Lower lobe of right lung (tissue), 2 donors: ENCODE data around the gene TEX14. TPM values are rescaled to one million over a fixed set of nuclear protein-coding genes. Genes with fewer than 3 reads are reported as not detected.
A peak's percentile ranks its signal among the peaks of the same experiment; 100 is the strongest.
"Not testable (repeated sequence)": the region's sequence is repeated elsewhere in the genome, so short reads cannot be mapped to it uniquely, and the experiment has no call there.

Source experiments
- ATAC-seq, 2 donors: fragments of 200-7000 bp; cut with Tn5 transposase; one replicate each; pipeline ENCODE4 v1.9.1; 2020 to 2022; ENCODE audit warnings: mild to moderate bottlenecking in 2 of 2, moderate library complexity in 2 of 2
- DNase-seq: peaks from one replicate; pipeline ENCODE4 v3.0.0-alpha.2; 2020
- H3K27ac ChIP-seq: fragments of 200-600 bp; one replicate; pipeline ENCODE4 v1.8.0; 2022
- H3K27me3 ChIP-seq: fragments of 200-600 bp; one replicate; pipeline ENCODE4 v1.8.0; 2022; ENCODE audit warnings: low read depth
- H3K36me3 ChIP-seq: fragments of 200-600 bp; one replicate; pipeline ENCODE4 v1.8.0; 2022; ENCODE audit warnings: mild to moderate bottlenecking
- H3K4me1 ChIP-seq: fragments of 200-600 bp; one replicate; pipeline ENCODE4 v1.8.0; 2022
- H3K4me3 ChIP-seq: fragments of 200-600 bp; one replicate; pipeline ENCODE4 v1.8.0; 2022; ENCODE audit warnings: mild to moderate bottlenecking
- H3K9me3 ChIP-seq: fragments of 200-600 bp; one replicate; pipeline ENCODE4 v1.8.0; 2022
- intact Hi-C: fragments of 100-400 bp; cut with DNase I; formaldehyde crosslinking; loops from one replicate; pipeline ENCODE4 v1.11.0; 2022
- total RNA-seq: library from RNA; stranded (reverse); fragmentation: NEBNext Ultra II Directional; extraction: Animal tissue kit (Norgen Biotek cat#: 25700); gene quantifications from one replicate; pipeline ENCODE4 v1.2.1, GENCODE V29; 2021
- TF ChIP-seq, protein P1 (sequence below): fragments of 200-600 bp; IDR thresholded peaks from one replicate; pipeline ENCODE4 v1.8.0; 2022; ENCODE audit warnings: antibody characterized with exemption, mild to moderate bottlenecking
- donor health status: DM: no; HTN: yes; CAD: no; lungs with severe emphysema.

TEX14 gene
- total RNA-seq, 1 donor from 2014 or later: 6.8 TPM

DNA sequence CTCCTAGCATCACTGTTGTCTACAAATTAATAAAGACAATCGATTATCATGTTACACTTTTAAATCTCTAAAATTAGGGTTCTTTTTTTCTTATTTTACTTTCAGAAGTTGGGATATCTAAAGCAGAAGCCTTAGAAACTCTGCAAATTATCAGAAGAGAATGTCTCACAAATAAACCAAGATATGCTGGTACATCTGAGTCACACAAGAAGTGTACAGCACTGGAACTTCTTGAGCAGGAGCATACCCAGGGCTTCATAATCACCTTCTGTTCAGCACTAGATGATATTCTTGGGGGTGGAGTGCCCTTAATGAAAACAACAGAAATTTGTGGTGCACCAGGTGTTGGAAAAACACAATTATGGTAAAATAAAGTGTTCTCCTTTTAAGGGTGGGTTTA, 3.0 kb upstream of the TEX14 start:
- Histone ChIP-seq H3K4me1 (peaks cover 12% of the 10 kb centered on the region), H3K27me3 (no peaks in the 10 kb centered on the region), H3K9me3 (no peaks in the 10 kb centered on the region), H3K4me3 (no peak overlapping the region), H3K36me3 (peaks cover 5% of the 10 kb centered on the region), H3K27ac (no peak overlapping the region)
- intact Hi-C loops: no loop called here
- no peak for ATAC-seq
- no peak for DNase-seq
- TF ChIP-seq, protein P1, sequence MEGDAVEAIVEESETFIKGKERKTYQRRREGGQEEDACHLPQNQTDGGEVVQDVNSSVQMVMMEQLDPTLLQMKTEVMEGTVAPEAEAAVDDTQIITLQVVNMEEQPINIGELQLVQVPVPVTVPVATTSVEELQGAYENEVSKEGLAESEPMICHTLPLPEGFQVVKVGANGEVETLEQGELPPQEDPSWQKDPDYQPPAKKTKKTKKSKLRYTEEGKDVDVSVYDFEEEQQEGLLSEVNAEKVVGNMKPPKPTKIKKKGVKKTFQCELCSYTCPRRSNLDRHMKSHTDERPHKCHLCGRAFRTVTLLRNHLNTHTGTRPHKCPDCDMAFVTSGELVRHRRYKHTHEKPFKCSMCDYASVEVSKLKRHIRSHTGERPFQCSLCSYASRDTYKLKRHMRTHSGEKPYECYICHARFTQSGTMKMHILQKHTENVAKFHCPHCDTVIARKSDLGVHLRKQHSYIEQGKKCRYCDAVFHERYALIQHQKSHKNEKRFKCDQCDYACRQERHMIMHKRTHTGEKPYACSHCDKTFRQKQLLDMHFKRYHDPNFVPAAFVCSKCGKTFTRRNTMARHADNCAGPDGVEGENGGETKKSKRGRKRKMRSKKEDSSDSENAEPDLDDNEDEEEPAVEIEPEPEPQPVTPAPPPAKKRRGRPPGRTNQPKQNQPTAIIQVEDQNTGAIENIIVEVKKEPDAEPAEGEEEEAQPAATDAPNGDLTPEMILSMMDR: no peak

GRCh38 chr17:58694302-58694701, 2.5 kb upstream of the TEX14 start:
- Histone ChIP-seq H3K4me1 (peaks cover 12% of the 10 kb centered on the region), H3K27ac (no peak overlapping the region), H3K36me3 (peaks cover under 1% of the 10 kb centered on the region), H3K27me3 (no peaks in the 10 kb centered on the region), H3K4me3 (no peak overlapping the region), H3K9me3 (no peaks in the 10 kb centered on the region)
- TF ChIP-seq, protein P1: no peak
- intact Hi-C loops: no loop called here
- ATAC-seq (no peak), DNase-seq (no peak)

DNA sequence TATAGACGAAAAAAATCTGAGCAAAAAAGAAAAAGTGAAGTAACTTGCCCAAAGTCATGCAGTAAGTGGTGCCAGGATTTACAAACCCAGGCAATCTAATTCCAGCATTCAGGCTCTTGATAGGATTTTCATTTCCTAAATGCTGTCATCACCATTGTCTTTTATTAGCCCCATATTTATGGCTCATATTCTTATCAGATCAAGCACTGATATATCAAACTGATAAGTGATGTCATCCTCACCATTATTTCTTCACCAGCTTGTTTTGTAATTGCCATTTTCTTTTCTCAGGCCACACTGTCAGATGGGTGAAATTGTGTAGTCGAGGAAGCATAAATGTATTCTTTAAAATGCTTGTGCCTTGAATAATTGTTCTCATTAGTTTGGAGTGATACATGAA, 1.9 kb upstream of the TEX14 start:
- Histone ChIP-seq H3K9me3 (no peaks in the 10 kb centered on the region), H3K4me1 (peaks cover 12% of the 10 kb centered on the region), H3K36me3 (no peaks in the 10 kb centered on the region), H3K27me3 (no peaks in the 10 kb centered on the region), H3K4me3 (no peak overlapping the region), H3K27ac (no peak overlapping the region)
- TF ChIP-seq, protein P1: no peak
- intact Hi-C loops: no loop called here
- ATAC-seq (no peak), DNase-seq (no peak)

GRCh38 chr17:58693208-58693607, 1.4 kb upstream of the TEX14 start:
- DNase-seq (no peak), ATAC-seq (no peak)
- peaks cover 12% of the 10 kb centered on the region for H3K4me1 ChIP-seq
- H3K27ac ChIP-seq: peak overlapping the region; percentile 80
- intact Hi-C loops: no loop called here
- H3K27me3 ChIP-seq: no peaks in the 10 kb centered on the region
- peak overlapping the region; percentile 72 for H3K4me3 ChIP-seq
- TF ChIP-seq, protein P1: no peak
- H3K9me3 ChIP-seq: no peaks in the 10 kb centered on the region
- H3K36me3 ChIP-seq: no peaks in the 10 kb centered on the region

DNA sequence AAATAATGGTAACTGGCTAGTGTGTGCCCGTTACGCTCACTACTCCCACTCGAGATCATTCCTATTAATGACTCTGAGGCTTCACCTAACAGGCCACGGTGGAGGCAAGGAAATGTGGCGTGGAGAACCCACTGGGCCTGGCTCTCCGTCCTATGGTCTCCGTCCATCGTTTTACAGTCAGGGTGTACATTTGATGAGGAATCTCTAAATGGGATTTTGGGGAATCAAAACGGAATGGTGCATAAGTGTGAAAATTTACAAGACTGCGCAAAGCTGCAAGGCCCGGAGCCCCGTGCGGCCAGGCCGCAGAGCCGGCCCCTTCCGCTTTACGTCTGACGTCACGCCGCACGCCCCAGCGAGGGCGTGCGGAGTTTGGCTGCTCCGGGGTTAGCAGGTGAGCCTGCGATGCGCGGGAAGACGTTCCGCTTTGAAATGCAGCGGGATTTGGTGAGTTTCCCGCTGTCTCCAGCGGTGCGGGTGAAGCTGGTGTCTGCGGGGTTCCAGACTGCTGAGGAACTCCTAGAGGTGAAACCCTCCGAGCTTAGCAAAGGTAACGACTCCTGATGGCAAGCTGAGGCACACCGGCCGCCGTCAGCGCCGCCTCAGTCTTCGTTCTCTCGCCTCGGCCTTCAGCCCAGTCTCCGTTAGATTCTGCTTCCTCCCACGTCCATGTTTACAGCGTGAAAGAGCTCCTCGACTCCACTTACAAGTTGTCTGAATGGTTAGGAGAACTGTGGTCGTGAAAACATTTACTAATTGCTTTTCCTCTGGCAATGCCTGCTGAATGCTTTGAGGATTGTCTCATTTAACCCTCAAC, 602 bp upstream of the TEX14 start, which contains the start of gene RAD51C:
RAD51C (plus strand) TSS at position 364 of the 817 bp plus-strand sequence; CDS start at position 406, 42 bp downstream.
- ATAC-seq (peak; percentile 99), DNase-seq (peak; percentile 93)
- Histone ChIP-seq H3K36me3 (no peaks in the 10 kb centered on the region), H3K27me3 (no peaks in the 10 kb centered on the region), H3K27ac (peak within 1 kb of the TSS; percentile 80), H3K9me3 (no peaks in the 10 kb centered on the region), H3K4me1 (peaks cover 12% of the 10 kb centered on the region), H3K4me3 (peak within 1 kb of the TSS; percentile 72)
- TF ChIP-seq, protein P1: no peak
- intact Hi-C loops: no loop called here

- H3K36me3 ChIP-seq, H3K27me3 ChIP-seq, H3K9me3 ChIP-seq, H3K27ac ChIP-seq, ATAC-seq, DNase-seq, intact Hi-C loops, H3K4me3 ChIP-seq: not testable (repeated sequence)
- peaks cover 12% of the 10 kb centered on the region for H3K4me1 ChIP-seq
These were observed 1.8 kb downstream of the TEX14 start for GRCh38 chr17:58690033-58690432.
